CD14-positive monocyte (primary cell): ENCODE measurements around the gene MMP24. TPM values are rescaled to one million over a fixed set of nuclear protein-coding genes. Genes with fewer than 3 reads are reported as not detected.

Experiments used
- DNase-seq, 3 donors: peaks; one replicate each; pipeline ENCODE4 v3.0.0-alpha.2; 2011 to 2022
- H2AFZ ChIP-seq: 2 replicates; pipeline ENCODE4 v1.6.0; 2012; ENCODE audit warnings: mild to moderate bottlenecking, low read depth, low read length, inconsistent platforms; ENCODE audit not compliant: insufficient read depth, poor library complexity, severe bottlenecking
- H3K27ac ChIP-seq, 2 donors: 1 replicate in 1 of 2; 2 replicates in 1 of 2; pipeline ENCODE4 v1.5.1; 2012 to 2013; ENCODE audit warnings: low read length in 2 of 2, control low read depth in 1 of 2, inconsistent platforms in 1 of 2, low read depth in 1 of 2, mild to moderate bottlenecking in 1 of 2
- H3K27me3 ChIP-seq, 2 donors: one replicate each; pipeline versions ENCODE4 v1.6.0 to v1.6.1; 2011 to 2013; ENCODE audit warnings: low read length in 2 of 2; ENCODE audit not compliant: control insufficient read depth in 2 of 2, insufficient read depth in 2 of 2
- H3K36me3 ChIP-seq, 2 donors: replicated peaks in 1 of 2; 1 replicate in 1 of 2; 2 replicates in 1 of 2; pipeline versions ENCODE4 v1.5.1 to v1.6.1; 2012 to 2013; ENCODE audit warnings: low read length in 2 of 2, control low read depth in 1 of 2, inconsistent platforms in 1 of 2, mild to moderate bottlenecking in 1 of 2; ENCODE audit not compliant: insufficient read depth in 2 of 2, control insufficient read depth in 1 of 2
- H3K4me1 ChIP-seq, 2 donors: 1 replicate in 1 of 2; 2 replicates in 1 of 2; pipeline versions ENCODE4 v1.5.1 to v1.6.1; 2012 to 2013; ENCODE audit warnings: low read length in 2 of 2, control low read depth in 1 of 2, inconsistent platforms in 1 of 2, mild to moderate bottlenecking in 1 of 2, moderate library complexity in 1 of 2; ENCODE audit not compliant: insufficient read depth in 2 of 2, control insufficient read depth in 1 of 2
- H3K4me2 ChIP-seq: replicated peaks from 2 replicates; pipeline ENCODE3; 2012; ENCODE audit warnings: low read length, moderate library complexity, mild to moderate bottlenecking; ENCODE audit not compliant: poor library complexity, severe bottlenecking; ENCODE audit errors: extremely low read depth
- H3K4me3 ChIP-seq, 3 experiments: fragments of 200-600 bp in 1 of 3; sonication (generic) in 1 of 3; replicated peaks in 1 of 3; 1 replicate in 2 of 3; 2 replicates in 1 of 3; pipeline ENCODE4 v1.5.1; 2011 to 2013; ENCODE audit warnings: low read length in 3 of 3, mild to moderate bottlenecking in 3 of 3, control low read depth in 2 of 3, low read depth in 2 of 3, inconsistent platforms in 1 of 3, moderate library complexity in 1 of 3
- H3K79me2 ChIP-seq: 2 replicates; pipeline ENCODE4 v1.6.0; 2012; ENCODE audit warnings: mild to moderate bottlenecking, control low read depth, inconsistent platforms, low read length, moderate library complexity; ENCODE audit not compliant: insufficient read depth
- H3K9ac ChIP-seq: 2 replicates; pipeline ENCODE4 v1.6.0; 2017; ENCODE audit warnings: low read length, mild to moderate bottlenecking; ENCODE audit not compliant: insufficient read depth, poor library complexity, severe bottlenecking
- H3K9me3 ChIP-seq, 2 donors: replicated peaks in 1 of 2; 1 replicate in 1 of 2; 2 replicates in 1 of 2; pipeline versions ENCODE4 v1.5.1 to v1.6.1; 2012 to 2013; ENCODE audit warnings: low read length in 2 of 2, control low read depth in 1 of 2; ENCODE audit not compliant: control insufficient read depth in 1 of 2, insufficient read depth in 1 of 2
- H4K20me1 ChIP-seq: 2 replicates; pipeline ENCODE4 v1.6.0; 2012; ENCODE audit warnings: mild to moderate bottlenecking, low read length, control low read depth, moderate library complexity; ENCODE audit not compliant: insufficient read depth
- H3K27ac Mint-ChIP-seq, 7 donors: one replicate each; pipeline ENCODE4 v1.8.0; 2020; ENCODE audit warnings: mild to moderate bottlenecking in 7 of 7, mixed read lengths in 7 of 7, moderate library complexity in 6 of 7, inconsistent platforms in 2 of 7
- H3K27me3 Mint-ChIP-seq, 3 donors: one replicate each; pipeline ENCODE4 v1.8.0; 2021 to 2022; ENCODE audit warnings: low read depth in 3 of 3, mild to moderate bottlenecking in 3 of 3, mixed read lengths in 3 of 3, moderate library complexity in 3 of 3, inconsistent platforms in 1 of 3
- H3K36me3 Mint-ChIP-seq, 2 donors: one replicate each; pipeline ENCODE4 v1.8.0; 2020; ENCODE audit warnings: mixed read lengths in 2 of 2, inconsistent platforms in 1 of 2, mild to moderate bottlenecking in 1 of 2
- H3K4me1 Mint-ChIP-seq: one replicate; pipeline ENCODE4 v1.8.0; 2020; ENCODE audit warnings: mild to moderate bottlenecking, mixed read lengths
- H3K4me3 Mint-ChIP-seq, 2 donors: one replicate each; pipeline ENCODE4 v1.8.0; 2020; ENCODE audit warnings: mild to moderate bottlenecking in 2 of 2, mixed read lengths in 2 of 2, moderate library complexity in 1 of 2
- H3K9me3 Mint-ChIP-seq, 7 donors: one replicate each; pipeline ENCODE4 v1.8.0; 2020 to 2022; ENCODE audit warnings: mixed read lengths in 7 of 7, mild to moderate bottlenecking in 6 of 7, moderate library complexity in 6 of 7, inconsistent platforms in 2 of 7
- WGBS: methylation state at CpG from one replicate; pipeline ENCODE4 v1.1.5; 2013; ENCODE audit warnings: missing lambda C conversion rate; ENCODE audit not compliant: insufficient coverage; 5-methylcytosine and 5-hydroxymethylcytosine counted together
- intact Hi-C, 2 donors: fragments of 100-400 bp; cut with micrococcal nuclease; formaldehyde crosslinking; loops; one replicate each; pipeline versions ENCODE4 v1.15.0 to v1.15.1; 2023
- polyA plus RNA-seq, 3 donors: library from polyadenylated mRNA; depleted of rRNA in 1 of 3; unstranded in 2 of 3; stranded (reverse) in 1 of 3; fragments of 300-500 nt in 2 of 3; fragments of >200 nt in 1 of 3; fragmentation: Illumina TruSeq in 2 of 3; gene quantifications; 1 replicate in 2 of 3; 2 replicates in 1 of 3; pipeline ENCODE4 v1.2.3, GENCODE V29; 2012 to 2021
- TF ChIP-seq, protein P1 (sequence below): fragments of 200-600 bp; IDR thresholded peaks from one replicate; pipeline ENCODE4 v1.8.0; 2022; ENCODE audit warnings: antibody characterized with exemption, mild to moderate bottlenecking

Gene MMP24
- polyA plus RNA-seq, 3 donors: 0.14 TPM; not detected in 2

DNA sequence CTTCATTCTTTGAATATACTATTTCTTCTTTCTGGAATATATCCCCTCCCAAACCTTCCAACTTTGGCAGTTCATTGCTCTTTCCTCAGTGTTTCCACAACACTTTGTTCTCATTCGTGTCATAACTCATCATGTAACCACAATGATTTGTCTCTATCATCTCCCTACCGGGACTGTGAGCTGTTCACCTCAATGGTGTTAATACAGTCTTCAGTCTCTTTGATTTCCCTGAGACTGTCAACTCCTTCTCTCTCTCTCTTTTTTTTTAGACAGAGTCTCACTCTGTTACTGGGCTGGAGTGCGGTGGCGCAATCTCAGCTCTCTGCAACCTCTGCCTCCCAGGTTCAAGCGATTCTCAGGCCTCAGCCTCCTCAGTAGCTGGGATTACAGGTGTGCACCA is 2.5 kb upstream of the MMP24 start:
- no peak overlapping the region for H3K4me3 ChIP-seq
- H3K79me2 ChIP-seq: no peaks in the 10 kb centered on the region
- intact Hi-C loops: no loop called here
- Mint-ChIP-seq H3K4me3 (peak overlapping the region in 1 of 2 donors; percentile 17), H3K27ac (peak overlapping the region in 1 of 7 donors; percentile 31), H3K4me1 (peaks cover 13% of the 10 kb centered on the region), H3K9me3 (peaks cover 0 to 16% (median 10%) of the 10 kb centered on the region in 7 donors), H3K27me3 (peaks cover 33 to 43% (median 42%) of the 10 kb centered on the region in 3 donors), H3K36me3 (peaks cover 16 to 27% of the 10 kb centered on the region in 2 donors)
- H3K27ac ChIP-seq: no peak overlapping the region
- H4K20me1 ChIP-seq: peaks cover 19% of the 10 kb centered on the region
- peaks cover 36 to 43% of the 10 kb centered on the region in 2 donors for H3K27me3 ChIP-seq
- H3K9me3 ChIP-seq: peaks cover 0 to 4% of the 10 kb centered on the region in 2 donors
- TF ChIP-seq, protein P1, sequence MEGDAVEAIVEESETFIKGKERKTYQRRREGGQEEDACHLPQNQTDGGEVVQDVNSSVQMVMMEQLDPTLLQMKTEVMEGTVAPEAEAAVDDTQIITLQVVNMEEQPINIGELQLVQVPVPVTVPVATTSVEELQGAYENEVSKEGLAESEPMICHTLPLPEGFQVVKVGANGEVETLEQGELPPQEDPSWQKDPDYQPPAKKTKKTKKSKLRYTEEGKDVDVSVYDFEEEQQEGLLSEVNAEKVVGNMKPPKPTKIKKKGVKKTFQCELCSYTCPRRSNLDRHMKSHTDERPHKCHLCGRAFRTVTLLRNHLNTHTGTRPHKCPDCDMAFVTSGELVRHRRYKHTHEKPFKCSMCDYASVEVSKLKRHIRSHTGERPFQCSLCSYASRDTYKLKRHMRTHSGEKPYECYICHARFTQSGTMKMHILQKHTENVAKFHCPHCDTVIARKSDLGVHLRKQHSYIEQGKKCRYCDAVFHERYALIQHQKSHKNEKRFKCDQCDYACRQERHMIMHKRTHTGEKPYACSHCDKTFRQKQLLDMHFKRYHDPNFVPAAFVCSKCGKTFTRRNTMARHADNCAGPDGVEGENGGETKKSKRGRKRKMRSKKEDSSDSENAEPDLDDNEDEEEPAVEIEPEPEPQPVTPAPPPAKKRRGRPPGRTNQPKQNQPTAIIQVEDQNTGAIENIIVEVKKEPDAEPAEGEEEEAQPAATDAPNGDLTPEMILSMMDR: no peak
- no peak overlapping the region for H3K9ac ChIP-seq
- peaks cover 2 to 5% of the 10 kb centered on the region in 2 donors for H3K4me1 ChIP-seq
- DNase-seq: no peak
- H3K36me3 ChIP-seq: no peaks in the 10 kb centered on the region
- no peak overlapping the region for H3K4me2 ChIP-seq
- WGBS: 91% methylated on average over 4 of the region's 5 CpGs
- H2AFZ ChIP-seq: no peak overlapping the region

DNA sequence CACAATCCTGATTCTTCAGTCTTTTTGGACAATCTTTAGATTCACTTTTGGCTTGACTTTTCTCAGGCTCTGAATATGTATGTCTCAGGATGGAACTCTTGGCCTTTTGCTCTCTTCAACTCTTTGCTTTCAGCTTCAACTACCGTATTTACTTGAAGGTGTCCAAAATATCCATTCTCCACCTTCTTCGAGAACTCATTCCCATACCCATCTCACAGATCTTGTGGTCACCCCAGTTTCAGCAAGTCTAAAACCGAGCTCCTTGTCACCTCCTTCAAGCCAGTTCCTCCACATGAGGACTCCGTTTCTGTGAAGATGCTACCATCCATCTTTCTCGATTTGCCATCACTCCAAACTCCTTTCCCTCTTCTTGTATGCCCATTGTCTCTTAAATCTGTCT is 2.0 kb upstream of the MMP24 start:
- Histone ChIP-seq H3K27ac (no peak overlapping the region), H3K27me3 (peaks cover 36 to 44% of the 10 kb centered on the region in 2 donors), H3K4me1 (peaks cover 2 to 5% of the 10 kb centered on the region in 2 donors), H3K36me3 (no peaks in the 10 kb centered on the region), H3K9ac (no peak overlapping the region), H3K4me3 (no peak overlapping the region), H3K4me2 (no peak overlapping the region), H3K9me3 (peaks cover 0 to 4% of the 10 kb centered on the region in 2 donors), H4K20me1 (peaks cover 19% of the 10 kb centered on the region), H2AFZ (no peak overlapping the region), H3K79me2 (no peaks in the 10 kb centered on the region)
- peaks cover 0 to 16% (median 10%) of the 10 kb centered on the region in 7 donors for H3K9me3 Mint-ChIP-seq
- TF ChIP-seq, protein P1: no peak
- peaks cover 18 to 30% of the 10 kb centered on the region in 2 donors for H3K36me3 Mint-ChIP-seq
- H3K4me1 Mint-ChIP-seq: peaks cover 13% of the 10 kb centered on the region
- WGBS: 98% methylated on average over 5 of the region's 5 CpGs
- no peak for DNase-seq
- intact Hi-C loops: no loop called here
- H3K27ac Mint-ChIP-seq: no peak overlapping the region
- H3K27me3 Mint-ChIP-seq: peaks cover 33 to 45% (median 44%) of the 10 kb centered on the region in 3 donors
- peak overlapping the region in 1 of 2 donors; percentile 62 for H3K4me3 Mint-ChIP-seq
